Osteoblast (primary cell): Measurements from ENCODE around the gene TENM4. TPM values are rescaled to one million over a fixed set of nuclear protein-coding genes. Genes with fewer than 3 reads are reported as not detected.

ENCODE experiments used
- DNase-seq: peaks from one replicate; pipeline ENCODE4 v3.0.0; 2011; ENCODE audit warnings: low spot score, mixed read lengths; ENCODE audit not compliant: insufficient read length; ENCODE audit errors: missing footprints
- H2AFZ ChIP-seq: 2 replicates; pipeline ENCODE4 v1.6.0; 2011; ENCODE audit warnings: mild to moderate bottlenecking, low read length
- H3K27ac ChIP-seq: 2 replicates; pipeline ENCODE4 v1.5.1; 2011; ENCODE audit warnings: mild to moderate bottlenecking, low read depth, low read length, moderate library complexity
- H3K27me3 ChIP-seq: 2 replicates; pipeline ENCODE4 v1.6.0; 2012; ENCODE audit warnings: mild to moderate bottlenecking, control low read depth, inconsistent platforms, low read length, moderate library complexity; ENCODE audit not compliant: insufficient read depth
- H3K36me3 ChIP-seq: 2 replicates; pipeline ENCODE4 v1.5.1; 2011; ENCODE audit warnings: mild to moderate bottlenecking, low read length, control low read depth, moderate library complexity; ENCODE audit not compliant: insufficient read depth
- H3K4me1 ChIP-seq: 2 replicates; pipeline ENCODE4 v1.5.1; 2011; ENCODE audit warnings: mild to moderate bottlenecking, low read length, control low read depth, moderate library complexity; ENCODE audit not compliant: insufficient read depth
- H3K4me2 ChIP-seq: 2 replicates; pipeline ENCODE4 v1.6.0; 2011; ENCODE audit warnings: mild to moderate bottlenecking, low read length; ENCODE audit not compliant: insufficient read depth
- H3K4me3 ChIP-seq: fragments of 200-600 bp; sonication (generic); 3 replicates; pipeline ENCODE4 v1.5.1; 2012; ENCODE audit warnings: mild to moderate bottlenecking, low read length, inconsistent platforms; ENCODE audit not compliant: insufficient read depth
- H3K79me2 ChIP-seq: 2 replicates; pipeline ENCODE4 v1.6.0; 2012; ENCODE audit warnings: mild to moderate bottlenecking, low read length, control low read depth, inconsistent platforms; ENCODE audit not compliant: insufficient read depth
- H3K9me3 ChIP-seq: 2 replicates; pipeline ENCODE4 v1.5.1; 2011; ENCODE audit warnings: low read depth, low read length, control low read depth
- H4K20me1 ChIP-seq: 2 replicates; pipeline ENCODE4 v1.6.0; 2012; ENCODE audit warnings: mild to moderate bottlenecking, low read length, control low read depth; ENCODE audit not compliant: insufficient read depth
- CTCF ChIP-seq: IDR thresholded peaks from 2 replicates; pipeline ENCODE4 v1.5.1; 2011; ENCODE audit warnings: mild to moderate bottlenecking, low read depth, low read length, moderate library complexity; ENCODE audit errors: extremely low read depth
- total RNA-seq: library from RNA; depleted of rRNA; stranded (reverse); fragments of >200 nt; gene quantifications from 2 replicates; pipeline ENCODE4 v1.2.3, GENCODE V29; 2012

TENM4 gene
- total RNA-seq, 1 donor, result 63.3 TPM

DNA sequence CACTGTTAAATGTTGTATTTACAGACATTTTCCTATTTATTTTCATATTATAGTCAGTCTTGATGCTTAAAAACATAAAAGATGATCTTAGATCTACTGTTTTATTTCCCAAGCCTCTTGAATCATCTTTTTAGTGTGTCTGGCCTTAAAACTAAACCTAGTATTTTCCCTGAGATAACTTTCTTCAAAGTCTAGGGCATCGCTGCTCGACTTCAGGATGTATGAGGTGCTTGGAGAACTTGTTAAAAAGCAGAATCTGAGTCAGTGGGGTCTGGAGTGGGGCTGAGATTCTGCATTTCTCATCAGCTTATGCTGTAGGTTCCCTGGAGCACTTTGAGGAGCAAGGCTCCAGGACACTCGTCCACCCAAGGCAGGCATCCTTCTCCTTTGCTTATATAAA is 404.9 kb downstream of the TENM4 start:
- Histone ChIP-seq H3K27ac (no peak overlapping the region), H3K4me3 (no peak overlapping the region), H3K4me2 (no peak overlapping the region), H2AFZ (no peak overlapping the region), H3K79me2 (no peaks in the 10 kb centered on the region), H3K4me1 (no peaks in the 10 kb centered on the region), H3K27me3 (no peaks in the 10 kb centered on the region), H3K9me3 (peaks cover 5% of the 10 kb centered on the region), H3K36me3 (no peaks in the 10 kb centered on the region), H4K20me1 (no peaks in the 10 kb centered on the region)
- DNase-seq, result no peak
- TF ChIP-seq CTCF, result no peak

DNA sequence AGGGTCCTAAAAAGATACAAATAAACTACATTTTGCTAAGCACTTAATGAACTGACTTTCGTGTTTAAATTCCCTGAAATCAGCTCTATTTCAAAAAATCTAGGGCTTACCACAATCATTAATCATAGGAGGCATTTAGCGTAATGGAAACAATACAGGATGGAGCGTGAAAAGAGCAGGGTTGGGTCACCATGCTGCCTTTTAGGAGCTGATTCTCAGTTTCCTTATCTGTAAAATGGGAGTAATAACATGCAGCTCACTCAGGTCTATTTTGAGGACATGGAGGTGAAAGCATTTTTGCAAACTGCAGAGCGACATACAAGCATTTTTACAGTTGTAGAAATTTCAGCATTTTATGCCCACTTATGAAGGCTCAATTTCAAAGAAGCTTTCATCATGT is 407.0 kb downstream of the TENM4 start:
- no peak for TF ChIP-seq CTCF
- no peak for DNase-seq
- no peak overlapping the region for H3K4me2 ChIP-seq
- no peaks in the 10 kb centered on the region for H3K27me3 ChIP-seq
- no peaks in the 10 kb centered on the region for H4K20me1 ChIP-seq
- no peak overlapping the region for H3K27ac ChIP-seq
- H3K36me3 ChIP-seq, result no peaks in the 10 kb centered on the region
- no peak overlapping the region for H3K4me3 ChIP-seq
- no peaks in the 10 kb centered on the region for H3K4me1 ChIP-seq
- H2AFZ ChIP-seq, result no peak overlapping the region
- H3K79me2 ChIP-seq, result no peaks in the 10 kb centered on the region
- no peaks in the 10 kb centered on the region for H3K9me3 ChIP-seq

DNA sequence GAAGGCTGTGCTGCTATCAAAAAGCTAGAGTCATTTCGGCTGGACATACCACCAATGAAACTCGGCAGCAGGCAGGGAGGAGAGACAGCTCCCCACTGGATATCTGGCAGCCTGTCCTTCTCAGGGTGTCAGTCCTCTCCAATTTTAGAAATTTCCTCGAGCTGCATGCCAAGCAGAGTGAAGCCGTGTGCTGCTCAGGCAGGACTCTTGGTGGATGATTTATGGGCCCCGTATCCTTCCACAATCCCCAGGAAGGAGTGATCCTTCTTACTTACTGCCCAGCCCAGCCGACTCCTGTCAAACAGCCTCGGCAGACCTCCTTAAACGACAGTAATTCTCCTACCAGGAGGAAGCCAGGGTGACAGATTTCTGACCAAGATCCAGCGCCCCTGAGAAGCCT is 410.4 kb downstream of the TENM4 start:
- no peak for TF ChIP-seq CTCF
- no peaks in the 10 kb centered on the region for H3K79me2 ChIP-seq
- H3K4me3 ChIP-seq, result no peak overlapping the region
- peaks cover 15% of the 10 kb centered on the region for H3K4me1 ChIP-seq
- H4K20me1 ChIP-seq, result no peaks in the 10 kb centered on the region
- H3K27me3 ChIP-seq, result no peaks in the 10 kb centered on the region
- H3K9me3 ChIP-seq, result no peaks in the 10 kb centered on the region
- no peak overlapping the region for H2AFZ ChIP-seq
- no peaks in the 10 kb centered on the region for H3K36me3 ChIP-seq
- no peak overlapping the region for H3K4me2 ChIP-seq
- DNase-seq, result no peak
- H3K27ac ChIP-seq, result no peak overlapping the region

DNA sequence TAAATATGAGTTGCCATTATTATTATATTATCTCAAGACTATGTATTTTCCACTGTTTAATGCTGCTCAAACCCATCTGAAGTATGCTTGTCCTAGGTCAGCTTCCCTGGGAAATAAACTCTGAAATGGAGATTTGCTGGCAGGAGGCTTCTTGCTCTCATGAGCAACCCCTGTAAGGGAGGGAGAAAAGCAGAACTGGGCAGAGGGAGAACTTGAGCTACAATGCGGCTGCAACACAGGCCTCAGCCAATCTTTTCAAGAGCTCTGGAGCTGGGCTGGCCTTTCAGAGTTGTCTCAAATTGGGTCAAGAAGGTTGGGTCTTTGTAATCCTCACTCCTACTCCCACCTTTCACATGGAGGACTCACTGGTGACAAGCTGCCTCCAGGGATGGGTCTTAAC is 412.6 kb downstream of the TENM4 start:
- Histone ChIP-seq H3K27ac (no peak overlapping the region), H3K79me2 (no peaks in the 10 kb centered on the region), H4K20me1 (no peaks in the 10 kb centered on the region), H3K4me3 (no peak overlapping the region), H3K9me3 (no peaks in the 10 kb centered on the region), H3K27me3 (no peaks in the 10 kb centered on the region), H3K4me2 (no peak overlapping the region), H2AFZ (no peak overlapping the region), H3K4me1 (peaks cover 15% of the 10 kb centered on the region), H3K36me3 (no peaks in the 10 kb centered on the region)
- DNase-seq, result no peak
- TF ChIP-seq CTCF, result no peak
